Ishikawa (cell line): ENCODE measurements around the gene ARHGEF1.

Experiments
- REST ChIP-seq: IDR thresholded peaks from 2 replicates; pipeline ENCODE4 v1.6.1; 2012; ENCODE audit warnings: low read depth, mild to moderate bottlenecking
- TAF1 ChIP-seq: IDR thresholded peaks from 2 replicates; pipeline ENCODE4 v1.6.1; 2012; ENCODE audit warnings: low read depth, mild to moderate bottlenecking

- TF ChIP-seq TAF1 (no peak), REST (no peak)
Measured at GRCh38 chr19:41937525-41938468, 54.8 kb downstream of the ARHGEF1 start.
